ENCODE data around the gene MRPL17.

The MRPL17 gene

DNA sequence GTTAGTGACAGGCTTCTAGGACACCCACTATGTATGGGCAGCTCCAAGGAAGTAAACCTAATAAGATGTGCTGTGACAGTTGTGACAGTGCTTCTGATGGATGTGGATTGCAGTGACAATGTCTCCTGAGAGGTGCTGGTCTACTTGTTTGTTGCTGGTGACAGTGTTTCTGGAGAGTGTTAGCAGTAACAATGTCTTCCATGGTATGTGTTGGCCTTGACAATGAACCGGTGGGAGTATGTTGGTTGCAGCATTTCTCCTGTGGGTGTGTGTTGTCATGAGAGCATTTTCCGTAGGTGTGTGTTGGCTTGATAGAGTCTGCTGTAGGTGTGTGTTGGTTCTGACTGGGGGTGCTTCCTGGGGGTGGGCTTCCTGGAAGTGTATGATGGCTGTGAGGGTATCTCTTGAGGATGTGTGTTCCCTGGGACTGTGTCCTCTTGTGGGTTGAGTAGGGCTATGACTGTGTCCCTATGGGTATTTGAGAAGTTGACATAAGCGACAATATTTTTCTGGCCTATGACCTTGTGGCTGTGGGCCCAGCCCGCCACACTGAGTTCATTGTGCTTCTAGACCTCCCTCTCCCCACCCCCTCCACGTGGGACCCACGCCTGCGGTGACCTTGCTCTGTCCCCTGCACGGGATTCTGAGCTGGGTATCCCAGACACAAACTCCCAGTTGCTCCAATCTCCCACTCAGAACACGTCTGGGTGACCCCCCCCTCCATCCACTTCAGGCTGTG is 28.7 kb downstream of the MRPL17 start:
- DNase-seq (ENCODE audit: low read depth in 2 of 2) = no peak

- DNase-seq (ENCODE audit: low read depth in 2 of 2) = no peak
These were observed 29.5 kb downstream of the MRPL17 start for GRCh38 chr11:6653656-6654055.

- no peak for DNase-seq (ENCODE audit: low read depth in 2 of 2)
These were observed 30.0 kb downstream of the MRPL17 start for GRCh38 chr11:6653097-6653496.

GRCh38 chr11:6652182-6652581 is 31.0 kb downstream of the MRPL17 start:
- no peak for DNase-seq (ENCODE audit: low read depth in 2 of 2)

DNA sequence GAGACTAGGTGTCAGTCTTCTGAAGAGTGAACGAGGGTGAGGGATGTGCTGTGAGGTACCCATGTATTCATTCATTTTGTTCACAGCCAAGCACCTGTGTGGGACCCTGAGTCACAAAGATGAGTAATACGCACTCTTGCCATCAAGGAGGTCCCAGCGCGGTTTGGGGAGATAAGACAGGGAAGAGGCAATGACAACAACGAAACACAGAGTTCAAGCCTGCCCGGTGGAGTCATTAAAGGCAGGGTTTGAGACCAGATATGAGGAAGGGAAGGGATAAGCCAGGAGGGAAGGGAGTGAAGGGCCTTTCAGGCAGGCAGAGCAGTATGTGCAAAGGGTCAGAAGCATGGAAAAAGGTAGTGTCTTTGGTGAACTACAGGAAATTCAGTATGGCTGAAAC is 32.2 kb downstream of the MRPL17 start:
- DNase-seq (ENCODE audit: low read depth in 2 of 2) = no peak

- DNase-seq (ENCODE audit: low read depth in 2 of 2) = no peak
These were observed 33.0 kb downstream of the MRPL17 start for GRCh38 chr11:6650104-6650503.

GRCh38 chr11:6648501-6648900 is 34.6 kb downstream of the MRPL17 start:
- DNase-seq (ENCODE audit: low read depth in 2 of 2) = no peak

GRCh38 chr11:6647836-6648235 is 35.3 kb downstream of the MRPL17 start:
- no peak for DNase-seq (ENCODE audit: low read depth in 2 of 2)

GRCh38 chr11:6646918-6647679 is 36.0 kb downstream of the MRPL17 start:
- DNase-seq (ENCODE audit: low read depth in 2 of 2) = no peak

- DNase-seq (ENCODE audit: low read depth in 2 of 2) = no peak
These were observed 36.6 kb downstream of the MRPL17 start for GRCh38 chr11:6646576-6646917.

DNA sequence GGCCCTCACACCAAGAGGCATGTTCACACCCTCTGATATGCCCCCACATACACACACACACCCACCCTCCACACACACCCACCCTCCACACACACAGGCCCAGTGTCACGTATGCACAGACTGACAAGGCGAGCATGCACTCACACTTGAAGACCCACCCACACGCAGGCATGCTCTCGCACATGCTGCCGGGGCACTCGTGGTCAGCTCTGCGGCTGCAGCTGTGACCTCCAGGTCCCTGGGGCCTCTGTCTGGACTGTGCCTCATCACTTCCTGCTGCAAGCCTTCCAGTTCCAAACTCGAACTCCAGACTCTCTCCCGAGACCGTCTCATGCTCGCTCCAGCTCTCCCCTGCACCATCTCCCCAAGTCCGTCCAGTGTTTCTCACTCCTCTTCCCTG is 37.1 kb downstream of the MRPL17 start:
- no peak for DNase-seq (ENCODE audit: low read depth in 2 of 2)

DNA sequence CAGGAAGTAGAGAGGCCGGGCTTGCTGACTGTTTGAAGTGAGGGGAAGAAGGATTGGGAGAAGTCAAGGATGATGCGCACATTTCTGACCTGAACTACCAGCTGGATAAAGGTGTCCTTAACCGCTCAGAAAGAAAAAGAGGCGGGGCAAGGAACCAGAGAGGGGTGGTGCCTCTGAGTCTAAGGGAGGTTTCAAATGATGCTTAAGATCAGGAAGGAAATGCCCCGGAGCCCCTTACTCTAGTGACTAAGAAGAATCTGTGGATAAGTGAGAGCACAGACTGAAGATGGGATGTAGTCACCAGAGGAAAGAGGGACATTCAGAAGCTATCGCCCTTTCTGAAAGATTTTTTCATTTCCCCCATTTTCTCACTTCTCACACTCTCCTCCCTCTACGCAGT is 40.2 kb downstream of the MRPL17 start:
- no peak for DNase-seq (ENCODE audit: low read depth in 2 of 2)

DNA sequence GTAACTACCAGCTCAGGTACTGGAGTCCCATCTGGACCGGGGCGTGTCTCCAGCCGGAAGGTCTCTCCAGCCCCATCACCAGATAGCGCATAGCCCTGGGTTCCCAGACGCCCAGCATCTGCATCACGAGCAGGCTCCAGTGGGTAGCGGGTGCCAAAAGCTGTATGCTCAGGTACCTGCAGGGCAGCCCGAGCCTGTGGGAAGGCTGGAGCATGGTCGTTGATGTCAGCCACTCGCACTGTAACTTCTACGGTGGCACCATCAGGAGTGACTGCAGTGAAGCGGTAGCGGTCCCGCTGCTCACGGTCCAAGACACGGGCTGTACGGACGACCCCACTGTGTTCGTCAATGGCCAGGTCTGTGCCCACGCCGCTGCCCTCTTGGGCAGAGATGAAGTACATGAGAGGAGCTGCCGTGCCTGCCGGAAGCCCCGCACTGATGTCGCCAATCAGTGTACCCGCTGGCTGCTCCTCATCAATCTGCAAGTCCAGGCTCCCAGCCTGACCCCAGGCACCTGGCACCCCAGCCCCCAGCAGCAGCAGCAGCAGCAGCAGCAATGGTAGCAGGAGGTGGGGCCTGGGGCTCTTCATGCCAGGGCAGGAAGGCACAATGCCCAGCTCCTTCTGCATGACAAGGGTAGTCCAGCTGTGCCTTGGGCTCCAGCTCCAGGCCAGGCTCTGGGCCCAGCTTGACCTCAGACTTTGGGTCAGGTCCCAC is 42.0 kb downstream of the MRPL17 start:
- no peak for DNase-seq (ENCODE audit: low read depth in 2 of 2)

DNA sequence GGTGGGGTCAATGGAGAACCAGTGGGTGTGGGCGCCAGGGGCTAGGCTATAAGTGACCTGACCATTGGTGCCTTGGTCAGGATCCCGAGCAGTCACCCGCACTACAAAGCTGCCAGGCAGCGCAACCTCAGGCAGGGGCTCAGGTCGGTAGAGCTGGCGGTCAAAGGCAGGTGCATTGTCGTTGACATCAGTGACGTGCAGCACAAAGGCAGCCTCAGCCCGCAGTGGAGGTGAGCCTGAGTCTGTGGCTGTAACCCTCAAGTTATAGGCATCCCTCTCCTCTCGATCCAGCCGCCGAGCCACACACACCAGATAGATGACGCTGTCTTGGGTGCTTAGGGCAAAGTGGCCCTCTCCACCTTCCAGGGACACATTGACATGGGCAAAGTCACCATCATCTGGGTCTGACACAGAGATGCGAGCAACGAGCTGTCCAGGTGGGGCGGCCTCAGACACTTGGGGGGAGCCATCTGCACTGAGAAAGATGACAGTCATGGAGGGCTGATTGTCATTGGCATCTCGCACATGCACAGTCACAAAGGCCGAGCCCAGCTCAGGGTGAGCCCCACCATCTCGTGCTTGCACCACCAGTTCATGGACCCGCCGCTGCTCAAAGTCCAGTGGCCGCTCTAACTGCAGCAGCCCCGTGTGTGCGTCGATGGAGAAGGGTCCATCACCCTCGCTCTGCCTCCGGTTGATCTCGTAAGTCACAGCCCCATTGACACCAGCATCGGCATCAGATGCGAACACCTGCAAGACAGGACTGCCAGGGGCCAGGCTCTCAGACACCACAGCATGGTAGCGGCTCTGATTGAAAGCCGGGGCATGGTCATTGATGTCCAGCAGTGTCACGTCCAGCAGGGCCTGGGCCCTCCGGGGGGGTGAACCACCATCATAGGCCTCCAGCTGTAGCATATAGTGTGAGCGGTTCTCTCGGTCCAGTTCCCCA is 42.8 kb downstream of the MRPL17 start:
- DNase-seq (ENCODE audit: low read depth in 2 of 2) = no peak

DNA sequence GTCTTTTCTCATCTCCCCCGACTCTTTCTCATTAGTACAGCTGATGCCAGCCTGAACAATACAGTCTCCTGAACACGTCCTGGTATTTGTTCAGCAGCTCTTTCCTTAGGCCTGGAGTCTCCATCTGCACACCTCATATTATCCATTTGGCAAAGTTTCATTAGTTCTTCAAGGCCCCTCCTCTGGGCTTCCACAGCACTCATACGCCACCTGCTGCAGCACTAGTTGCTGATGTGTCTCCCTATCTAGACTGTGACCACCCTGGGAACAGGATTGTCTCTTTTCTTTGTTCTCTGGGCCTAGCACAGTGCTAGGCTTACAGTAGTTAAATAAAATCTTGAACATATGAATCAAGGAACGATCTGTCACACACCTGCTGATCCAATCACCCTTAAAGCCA is 44.7 kb downstream of the MRPL17 start:
- no peak for DNase-seq (ENCODE audit: low read depth in 2 of 2)

GRCh38 chr11:6637871-6638270 is 45.3 kb downstream of the MRPL17 start:
- no peak for DNase-seq (ENCODE audit: low read depth in 2 of 2)

DNA sequence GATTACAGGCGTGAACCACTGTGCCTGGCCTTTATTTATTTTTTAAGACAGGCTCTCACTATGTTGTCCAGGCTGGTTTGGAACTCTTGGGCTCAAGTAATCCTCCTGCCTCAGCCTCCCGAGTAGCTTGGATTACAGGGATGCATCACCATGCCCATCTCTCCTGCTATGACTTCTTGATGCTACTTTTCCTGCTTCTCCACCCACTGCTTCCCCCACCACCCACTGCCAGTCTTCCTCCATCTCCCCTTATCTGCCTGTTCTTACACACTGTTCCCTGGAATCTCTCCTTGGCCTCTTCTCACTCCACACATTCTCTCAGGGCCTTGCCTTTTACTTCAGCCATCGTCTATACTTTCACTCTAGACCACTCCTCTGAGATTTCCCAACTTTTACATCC is 46.7 kb downstream of the MRPL17 start:
- no peak for DNase-seq (ENCODE audit: low read depth in 2 of 2)

DNA sequence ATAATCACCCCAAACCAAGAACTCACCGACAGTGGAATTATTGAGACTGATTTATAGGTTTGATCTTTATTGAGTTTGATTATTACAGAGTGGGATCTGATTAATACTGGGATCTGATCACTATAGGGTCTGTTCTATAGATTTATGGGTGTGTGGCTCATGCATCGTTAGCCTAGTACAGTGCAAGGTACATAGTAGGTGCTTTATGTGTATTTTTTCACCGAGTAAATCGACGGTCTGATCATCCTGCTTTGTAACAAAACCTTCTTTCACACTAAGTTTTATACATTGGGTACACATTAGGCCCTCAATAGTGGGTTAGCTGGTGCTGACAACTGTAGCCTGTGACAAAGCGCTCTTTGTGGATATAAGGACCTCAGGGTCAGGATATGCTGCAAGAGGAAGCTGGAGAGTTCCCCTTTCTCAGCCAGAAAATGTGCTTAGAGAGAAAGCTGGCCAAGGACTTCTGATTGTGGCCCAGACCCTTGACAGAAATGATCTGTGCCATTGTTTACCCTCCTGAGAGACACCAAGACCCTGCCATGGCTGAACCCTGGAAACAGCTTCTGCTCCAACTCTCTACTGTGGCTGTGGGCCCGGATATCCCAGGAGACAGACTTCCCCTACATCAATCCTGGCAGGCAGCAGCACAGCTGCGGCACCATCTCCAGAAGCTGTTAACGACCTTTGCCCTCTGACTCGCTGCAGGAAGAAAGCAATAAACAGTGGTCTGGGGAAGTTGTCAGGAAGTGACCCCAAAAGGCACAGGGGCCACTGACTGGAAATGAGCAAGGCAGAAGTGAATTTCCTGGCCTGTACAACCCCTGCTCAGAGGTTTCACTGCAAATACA is 47.8 kb downstream of the MRPL17 start:
- no peak for DNase-seq (ENCODE audit: low read depth in 2 of 2)

DNA sequence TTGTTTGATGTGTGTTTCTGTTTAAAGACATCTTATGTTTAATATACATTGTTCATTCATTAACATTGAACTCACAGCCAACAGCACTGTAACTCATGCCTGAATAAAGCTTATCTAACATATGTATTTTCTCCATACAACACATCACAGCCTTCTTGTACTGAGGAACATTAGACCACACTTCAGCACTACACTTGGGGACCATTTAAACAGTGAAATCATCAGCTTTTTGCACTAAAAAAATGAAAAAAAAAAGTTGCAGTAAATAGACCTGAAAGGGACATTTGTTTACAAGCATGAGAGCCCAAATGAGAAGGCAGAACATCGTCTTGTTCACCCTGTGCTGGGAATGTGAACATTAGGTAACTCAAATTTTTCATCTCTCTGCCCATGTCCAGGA is 48.6 kb downstream of the MRPL17 start:
- no peak for DNase-seq (ENCODE audit: low read depth in 2 of 2)

GRCh38 chr11:6633422-6634408 is 49.4 kb downstream of the MRPL17 start:
- DNase-seq (ENCODE audit: low read depth in 2 of 2) = no peak

Data from stimulated activated CD4-positive, alpha-beta T cell treated with anti-CD3 and anti-CD28 coated beads, Interleukin-4, amount 100 ng/mL, for 48 hours (primary cell).